RCC 7860 (cell line): ENCODE results near the gene MAGT1.
A peak's percentile ranks its signal among the peaks of the same experiment; 100 is the strongest.
"Not testable (repeated sequence)": the region's sequence is repeated elsewhere in the genome, so short reads cannot be mapped to it uniquely, and the experiment has no call there.

Experiments used
- DNase-seq: peaks from one replicate; pipeline ENCODE4 v3.0.0-alpha.2; 2015; ENCODE audit warnings: low spot score
- FAIRE-seq: peaks from 2 replicates; lab custom pipeline; 2012; peaks lifted over from hg19 to GRCh38; lab: Jason Lieb, UNC

Gene MAGT1

DNA sequence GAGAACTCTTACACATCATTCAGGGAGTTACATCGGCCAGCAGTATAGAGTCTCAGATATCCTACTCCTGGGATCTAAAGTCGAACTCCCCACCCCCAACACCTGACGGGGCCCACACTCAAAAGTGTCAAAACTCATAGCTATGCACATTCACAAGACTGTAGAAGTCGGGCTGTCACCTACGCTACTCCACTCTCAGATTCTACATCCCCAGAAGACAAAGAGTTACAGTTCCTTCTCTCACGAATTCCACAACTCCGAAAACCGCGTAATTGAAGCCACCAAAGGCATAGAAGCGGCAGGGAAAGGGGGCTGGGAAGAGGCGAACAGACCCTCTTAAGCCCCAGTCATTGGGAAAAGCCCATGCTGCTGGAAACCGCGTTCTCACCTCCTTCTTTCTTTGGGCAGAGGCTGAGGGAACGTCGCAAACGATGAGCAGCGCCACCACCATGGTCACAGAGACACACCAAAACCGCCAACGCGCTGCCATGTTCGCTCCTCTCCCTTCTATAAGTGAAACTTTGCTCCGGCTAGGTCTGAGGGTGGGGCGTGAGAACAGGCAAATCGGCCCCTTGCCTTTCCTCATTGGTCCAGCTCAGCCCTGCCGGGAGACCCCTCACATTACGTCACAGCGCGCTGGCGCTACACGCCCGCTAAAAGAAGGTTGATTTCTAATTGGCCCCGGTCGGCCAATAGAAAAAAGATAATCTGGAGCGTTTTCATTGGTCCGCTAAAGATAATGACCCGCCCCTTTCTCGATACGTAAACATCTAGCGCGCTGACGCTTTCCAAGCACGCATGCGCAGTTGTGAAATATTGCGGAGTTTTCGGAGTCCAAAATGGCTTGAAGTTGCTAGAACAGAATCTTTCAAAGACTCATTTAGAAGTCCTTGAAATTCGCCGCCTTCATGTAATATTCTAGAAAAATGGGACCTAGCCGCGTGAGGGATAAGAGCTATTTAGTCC is at the start of gene MAGT1:
TSS of gene MAGT1 (minus strand) at position 515 of the 966 bp plus-strand sequence. CDS start at position 490, 25 bp downstream.
- DNase-seq (peak; percentile 93), FAIRE-seq (peak; percentile 97)

DNA sequence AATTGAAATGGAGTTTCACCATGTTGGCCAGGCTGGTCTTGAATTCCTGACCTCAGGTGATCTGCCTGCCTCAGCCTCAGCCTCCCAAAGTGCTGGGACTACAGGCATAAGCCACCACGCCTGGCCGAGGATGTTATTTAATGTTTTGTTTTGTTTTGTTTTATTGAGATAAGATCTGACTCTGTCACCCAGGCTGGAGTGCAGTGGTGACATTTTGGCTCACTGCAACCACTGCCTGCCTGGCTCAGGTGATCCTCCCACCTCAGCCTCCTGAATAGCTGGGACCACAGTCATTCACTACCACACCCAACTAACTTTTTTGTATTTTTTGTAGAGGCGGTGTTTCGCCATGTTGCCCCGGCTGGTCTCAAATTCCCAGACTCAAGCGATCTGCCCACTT is 49.8 kb upstream of the MAGT1 start:
- not testable (repeated sequence) for FAIRE-seq, DNase-seq

DNA sequence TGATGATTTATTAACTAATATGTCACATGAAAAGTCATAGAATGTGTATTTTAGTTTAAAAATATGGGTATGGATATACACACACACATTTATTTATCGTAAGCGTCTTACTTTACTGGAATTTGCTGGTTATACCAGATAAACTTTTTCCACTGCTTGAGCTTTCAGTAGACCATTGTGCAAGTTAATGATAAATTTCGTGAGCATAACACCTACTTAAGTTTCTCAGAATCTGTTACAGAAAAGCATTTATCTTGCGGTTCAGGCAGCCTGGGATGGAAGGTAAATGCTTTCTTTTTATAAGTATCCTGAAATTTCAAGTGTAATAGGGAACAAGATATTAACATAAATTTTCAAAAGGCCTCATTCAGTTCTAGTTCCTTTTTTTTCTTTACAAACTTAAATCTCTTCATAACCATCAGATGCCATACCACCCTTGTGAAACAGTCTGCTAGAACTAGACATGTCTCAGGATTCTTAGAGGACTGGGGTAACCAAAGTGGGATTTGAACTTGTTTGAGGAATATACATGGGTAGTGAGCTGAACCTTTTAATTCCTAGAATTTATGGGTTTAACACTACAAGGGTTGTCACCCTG is 42.9 kb upstream of the MAGT1 start:
- FAIRE-seq (no peak), DNase-seq (no peak)

DNA sequence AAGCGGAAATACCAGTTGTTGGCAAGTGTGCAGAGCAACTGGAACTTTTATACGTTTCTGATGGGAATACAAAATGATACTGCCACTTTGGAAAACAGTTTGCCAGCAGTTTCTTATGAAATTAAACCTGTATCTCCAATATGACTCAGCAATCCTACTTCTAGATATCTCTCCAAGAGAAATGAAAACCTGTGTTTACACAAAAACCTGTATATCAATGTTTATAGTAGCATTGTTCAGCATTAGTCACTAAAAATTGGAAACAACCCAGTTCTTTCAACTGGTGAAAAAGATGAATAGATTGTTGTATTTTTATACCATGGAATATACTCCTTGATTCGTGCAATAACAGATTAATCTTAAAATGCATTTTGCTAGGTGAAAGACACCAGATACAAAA is 42.1 kb upstream of the MAGT1 start:
- DNase-seq: no peak

DNA sequence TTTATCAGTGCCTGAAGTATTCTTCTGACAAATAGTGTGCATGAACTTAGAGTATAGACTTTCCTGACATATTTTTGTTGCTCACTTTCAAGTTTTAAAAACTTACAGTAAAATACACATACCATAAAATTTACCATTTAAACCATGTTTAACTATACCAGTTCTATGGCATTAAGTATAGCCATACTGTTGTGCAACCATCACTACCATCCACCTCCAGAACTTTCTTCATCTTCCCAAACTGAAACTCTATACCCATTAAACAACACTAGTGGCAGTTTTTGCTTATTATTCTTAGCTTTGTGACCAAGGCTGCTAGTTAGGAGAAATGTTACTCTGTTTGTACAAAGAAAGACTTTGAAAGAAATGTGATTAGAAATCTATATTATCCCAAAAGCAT is 41.1 kb upstream of the MAGT1 start:
- DNase-seq (no peak), FAIRE-seq (no peak)

More for the DNA sequence above, 42.1 kb upstream of the MAGT1 start:
- no peak for FAIRE-seq

DNA sequence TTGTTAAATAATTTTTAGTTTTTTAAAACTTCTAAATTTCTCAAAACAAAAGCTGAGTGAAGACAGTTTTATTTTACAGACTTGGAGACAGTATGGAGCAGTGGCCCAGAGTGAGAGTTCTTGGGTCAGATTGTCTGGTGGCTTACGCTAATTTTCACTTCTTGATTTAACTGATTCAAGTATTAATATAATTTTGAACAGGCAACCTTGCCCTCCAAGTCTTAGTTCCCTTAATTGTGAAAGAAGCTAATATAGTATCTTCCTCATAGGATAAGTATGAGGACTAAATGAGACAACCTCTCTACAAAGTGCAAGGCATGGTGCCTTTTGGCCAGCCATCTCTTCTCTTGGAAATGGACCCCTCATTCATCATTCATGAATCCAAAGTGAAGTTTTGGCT is 40.7 kb upstream of the MAGT1 start:
- no peak for FAIRE-seq
- DNase-seq: no peak

DNA sequence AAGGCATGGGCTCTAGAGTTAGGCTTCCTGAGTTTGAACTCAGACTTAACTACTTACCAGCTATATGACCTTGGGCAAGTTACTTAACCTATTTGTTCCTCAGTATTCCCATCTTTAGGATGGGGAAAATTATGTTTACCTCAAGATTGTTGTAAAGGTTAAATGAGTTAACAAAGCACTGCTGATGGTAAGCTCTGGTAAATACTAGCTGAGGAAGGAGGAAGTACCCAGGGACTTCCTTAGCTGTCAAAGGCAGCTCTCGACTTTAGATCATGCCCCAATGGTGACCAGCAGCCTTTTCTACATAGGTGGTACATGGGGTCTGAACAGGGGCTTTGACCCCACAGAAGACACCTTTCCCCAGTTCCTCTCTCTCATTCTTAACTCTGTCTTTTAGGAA is 35.3 kb upstream of the MAGT1 start:
- DNase-seq (no peak), FAIRE-seq (no peak)

DNA sequence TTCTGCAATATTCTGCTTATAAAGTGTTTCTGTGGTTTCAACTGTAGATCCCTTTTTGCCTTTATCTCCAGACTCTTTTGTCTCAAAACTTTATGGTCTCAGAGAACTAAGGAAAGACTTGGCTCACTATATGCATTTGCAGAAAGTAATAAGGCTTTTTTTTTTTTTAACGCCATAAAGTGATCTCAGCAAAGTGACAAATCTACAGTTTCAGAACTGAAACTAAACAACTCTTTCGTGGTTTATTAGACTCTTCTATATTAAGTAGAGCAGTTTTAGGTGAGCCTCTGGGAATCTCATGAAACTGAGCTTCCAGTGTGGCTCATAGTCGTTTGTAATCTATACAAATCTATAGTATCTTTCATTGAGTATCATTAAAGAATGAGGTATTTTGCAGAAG is 30.5 kb upstream of the MAGT1 start:
- DNase-seq (no peak), FAIRE-seq (no peak)

DNA sequence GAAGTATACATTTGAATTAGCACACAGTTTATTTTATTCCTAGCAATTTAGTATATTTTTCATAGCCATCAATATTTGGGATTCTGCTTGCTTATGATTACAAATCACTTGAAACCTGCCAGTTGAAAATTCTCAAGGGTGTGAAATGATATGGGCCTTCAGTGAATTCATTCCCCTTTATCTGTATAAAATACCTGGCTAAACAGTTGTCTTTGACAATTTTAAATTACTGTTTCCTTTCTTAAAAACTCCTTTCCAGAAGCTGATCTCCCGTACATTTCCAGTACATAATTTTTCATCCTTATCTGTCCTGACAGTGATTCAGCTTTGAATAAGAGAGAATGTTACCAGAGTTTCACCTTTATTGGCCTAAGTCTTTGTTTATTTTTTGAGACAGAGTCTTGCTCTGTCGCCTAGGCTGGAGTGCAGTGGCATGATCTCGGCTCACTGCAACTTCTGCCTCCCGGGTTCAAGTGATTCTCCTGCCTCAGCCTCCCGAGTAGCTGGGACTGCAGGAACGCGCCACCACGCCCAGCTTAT is 29.2 kb upstream of the MAGT1 start:
- FAIRE-seq: no peak
- DNase-seq: no peak

DNA sequence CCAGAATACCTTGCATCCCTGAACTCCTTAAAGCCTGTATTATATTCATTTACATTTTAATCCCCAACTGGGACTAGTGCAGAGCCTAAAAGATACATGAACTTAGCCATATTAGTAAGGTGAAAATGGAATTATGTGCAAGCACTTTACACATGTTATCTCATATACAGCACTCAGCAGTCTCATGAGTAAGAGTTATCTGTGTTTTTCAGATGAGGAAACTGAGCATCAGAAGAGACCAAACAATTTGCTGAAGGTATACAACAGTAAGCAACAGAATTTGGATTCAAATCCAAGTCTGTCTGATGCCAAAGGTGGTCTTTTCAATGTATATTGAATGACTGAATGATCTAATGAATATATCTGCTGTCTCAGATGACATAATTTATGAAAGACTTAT is 27.6 kb upstream of the MAGT1 start:
- no peak for FAIRE-seq
- no peak for DNase-seq

DNA sequence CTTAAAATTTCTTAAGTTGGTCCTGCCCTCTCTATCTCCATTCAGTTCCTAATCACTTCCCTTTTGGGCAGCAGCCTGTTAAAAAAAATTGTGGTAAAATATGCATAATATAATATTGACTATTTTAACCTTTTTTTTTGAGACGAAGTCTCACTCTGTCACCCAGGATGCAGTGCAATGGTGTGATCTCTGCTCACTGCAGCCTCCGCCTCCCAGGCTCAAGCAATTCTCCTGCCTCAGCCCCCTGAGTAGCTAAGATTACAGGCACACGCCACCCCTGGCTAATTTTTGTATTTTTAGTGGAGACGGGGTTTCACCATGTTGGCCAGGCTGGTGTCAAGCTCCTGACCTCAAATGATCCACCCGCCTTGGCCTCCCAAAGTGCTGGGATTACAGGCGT is 24.1 kb upstream of the MAGT1 start:
- not testable (repeated sequence) for DNase-seq, FAIRE-seq

DNA sequence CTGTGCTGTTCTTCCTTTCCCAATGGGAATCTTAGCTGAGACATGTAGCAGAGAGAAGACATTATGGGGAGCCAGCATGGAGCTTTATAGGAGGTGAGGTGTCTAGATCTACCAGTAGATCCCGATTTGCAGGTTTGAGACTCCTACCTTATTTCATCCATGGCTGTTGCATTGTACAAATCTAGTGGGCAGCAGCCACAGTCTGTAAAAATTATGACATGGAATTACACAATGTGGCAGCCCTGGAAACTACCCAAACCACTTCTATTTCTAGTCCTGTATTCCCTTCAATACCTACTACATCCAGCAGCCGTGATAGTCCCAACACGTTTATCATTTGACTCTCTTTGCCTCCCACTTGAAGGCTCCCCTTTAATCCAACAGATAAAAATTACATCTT is 23.3 kb upstream of the MAGT1 start:
- no peak for FAIRE-seq
- no peak for DNase-seq

DNA sequence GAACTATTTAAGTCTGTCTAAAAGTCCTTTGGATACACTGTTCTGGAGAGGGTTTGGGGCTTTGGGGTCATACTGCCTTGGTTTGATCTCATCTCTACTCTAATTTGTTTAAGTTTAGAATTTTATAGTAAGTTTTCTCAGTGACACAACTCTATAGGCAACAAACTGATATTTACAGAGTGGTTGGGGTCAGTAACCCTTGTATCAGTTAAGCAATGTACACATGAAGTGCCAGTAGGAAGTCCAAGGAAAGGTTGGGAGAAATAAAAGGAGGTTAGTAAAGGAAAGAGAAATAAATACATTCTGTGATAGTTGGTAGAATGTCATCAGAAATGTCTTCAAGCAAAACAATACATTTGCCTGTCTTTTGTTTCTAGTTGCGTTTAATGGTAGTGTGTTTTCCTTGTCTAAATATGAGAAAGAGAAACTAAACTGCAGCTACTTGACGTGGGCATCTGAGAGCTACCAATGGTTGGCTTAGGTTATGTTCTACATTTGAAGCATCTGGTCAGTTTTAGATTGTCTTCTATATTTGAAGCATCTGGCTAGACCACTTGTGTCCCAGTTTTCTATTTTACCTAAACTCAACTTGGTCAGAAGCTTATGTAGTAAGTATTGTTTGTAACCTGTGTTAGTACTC is 22.2 kb upstream of the MAGT1 start:
- FAIRE-seq (no peak), DNase-seq (no peak)

DNA sequence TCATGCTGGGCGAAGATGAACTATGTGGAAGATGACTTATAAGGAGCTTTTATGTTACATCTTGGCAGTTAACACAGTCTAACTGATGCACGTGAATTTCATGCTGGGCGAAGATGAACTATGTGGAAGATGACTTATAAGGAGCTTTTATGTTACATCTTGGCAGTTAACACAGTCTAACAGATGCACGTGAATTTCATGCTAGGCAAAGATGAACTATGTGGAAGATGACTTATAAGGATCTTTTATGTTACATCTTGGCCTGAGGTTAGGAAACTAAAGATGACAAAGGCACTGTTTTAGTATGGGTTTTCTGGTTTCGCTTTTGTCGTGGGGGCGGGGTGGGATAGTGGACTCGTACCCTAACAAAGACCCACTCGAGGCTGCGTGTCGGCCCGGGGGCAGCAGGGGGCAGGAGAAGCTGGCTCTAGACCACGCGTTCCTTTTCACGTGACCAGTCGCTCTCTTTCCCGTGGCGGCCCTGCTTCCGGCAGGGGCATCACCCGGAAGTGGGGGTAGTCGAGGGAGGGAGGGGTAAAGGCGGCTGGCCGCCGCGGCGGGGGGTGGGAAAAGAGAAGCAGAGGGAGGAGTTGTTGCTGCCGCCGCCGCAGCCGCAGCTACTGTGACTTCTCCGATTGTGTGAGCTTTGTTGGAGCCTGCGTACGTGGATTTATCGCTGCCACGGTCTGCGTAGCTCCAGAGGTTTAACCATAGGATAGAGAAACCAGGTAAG is 15.0 kb upstream of the MAGT1 start, which contains the start of gene ATP7A:
TSS of gene ATP7A (plus strand) at position 586 of the 733 bp plus-strand sequence. CDS start 60,949 bp downstream, outside the sequence.
- peak; percentile 16 for FAIRE-seq

DNA sequence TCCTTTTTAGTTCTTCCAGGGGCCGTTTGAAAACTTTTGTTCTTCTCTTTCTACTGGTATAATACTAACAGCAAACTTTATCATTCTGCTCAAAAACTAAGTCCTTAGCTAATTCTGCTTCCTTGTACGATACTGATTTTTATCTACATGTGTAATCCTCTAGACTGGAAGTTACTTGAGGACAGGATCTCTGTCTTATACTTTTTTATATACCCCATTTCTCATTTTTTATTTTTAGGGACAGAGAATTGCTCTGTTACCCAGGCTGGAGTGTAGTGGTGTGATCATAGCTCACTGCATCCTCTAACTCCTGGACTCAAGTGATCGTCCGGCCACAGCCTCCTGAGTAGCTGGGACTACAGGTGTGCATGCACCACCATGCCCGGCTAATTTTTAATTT is 6.3 kb upstream of the MAGT1 start:
- DNase-seq (no peak), FAIRE-seq (no peak)

More for the DNA sequence above, 15.0 kb upstream of the MAGT1 start, which contains the start of gene ATP7A:
- peak; percentile 80 for DNase-seq

DNA sequence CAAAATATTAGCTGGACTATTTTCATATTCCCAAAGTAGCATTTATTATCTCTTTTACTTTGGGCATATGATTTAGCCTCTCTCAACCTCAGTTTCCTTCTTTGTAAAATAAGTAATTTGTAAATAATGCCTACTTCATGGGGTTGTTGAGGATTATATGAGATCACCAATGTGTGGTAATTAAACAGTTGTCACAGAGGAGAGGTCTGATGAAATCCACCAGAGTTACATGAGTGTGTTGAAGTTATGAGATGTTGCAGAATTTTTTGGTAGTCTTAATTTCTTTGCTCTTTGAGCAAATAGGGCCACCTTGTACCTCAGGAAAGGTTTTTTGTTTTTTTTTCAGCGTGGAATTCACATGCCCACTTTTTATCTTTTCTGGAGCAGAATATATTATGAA is 5.5 kb upstream of the MAGT1 start:
- DNase-seq (no peak), FAIRE-seq (no peak)

DNA sequence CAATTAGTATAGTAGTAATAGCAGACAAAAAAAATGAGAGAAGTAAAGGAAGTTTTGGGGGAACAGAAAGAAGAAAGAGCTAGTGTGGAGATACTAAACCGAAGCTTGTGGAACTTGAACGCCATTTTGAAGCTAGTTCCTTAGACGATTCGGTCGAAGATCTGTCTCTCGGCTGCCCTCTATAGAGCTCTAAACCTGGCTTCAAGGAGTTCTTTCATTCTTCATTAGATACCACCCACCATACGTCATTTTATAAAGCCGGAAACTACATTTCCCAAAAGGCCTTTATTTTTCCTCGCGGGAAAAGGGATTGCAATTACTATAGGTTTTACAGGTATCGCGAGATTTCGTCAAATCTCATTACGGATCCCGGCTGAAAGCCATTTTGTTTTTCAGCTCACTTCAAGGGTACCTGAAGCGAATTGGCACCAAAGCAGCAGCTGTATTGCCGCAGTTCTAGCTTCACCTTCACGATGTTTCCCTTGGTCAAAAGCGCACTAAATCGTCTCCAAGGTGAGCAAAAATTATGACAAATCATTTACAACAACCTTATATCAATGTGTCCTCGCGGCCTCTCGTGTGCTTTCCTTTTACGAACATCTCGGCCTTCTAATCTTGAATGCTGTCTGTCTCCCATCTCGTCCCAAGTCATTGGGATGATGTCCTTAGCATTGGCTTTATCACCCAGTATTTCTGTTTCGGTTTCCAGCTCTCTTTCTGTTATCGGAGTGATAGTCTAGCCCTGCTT is 4.0 kb upstream of the MAGT1 start, which contains the start of gene COX7B:
TSS of gene COX7B (plus strand) at position 388 of the 748 bp plus-strand sequence. CDS start at position 474, 86 bp downstream.
- DNase-seq: peak; percentile 96
- peak; percentile 94 for FAIRE-seq

DNA sequence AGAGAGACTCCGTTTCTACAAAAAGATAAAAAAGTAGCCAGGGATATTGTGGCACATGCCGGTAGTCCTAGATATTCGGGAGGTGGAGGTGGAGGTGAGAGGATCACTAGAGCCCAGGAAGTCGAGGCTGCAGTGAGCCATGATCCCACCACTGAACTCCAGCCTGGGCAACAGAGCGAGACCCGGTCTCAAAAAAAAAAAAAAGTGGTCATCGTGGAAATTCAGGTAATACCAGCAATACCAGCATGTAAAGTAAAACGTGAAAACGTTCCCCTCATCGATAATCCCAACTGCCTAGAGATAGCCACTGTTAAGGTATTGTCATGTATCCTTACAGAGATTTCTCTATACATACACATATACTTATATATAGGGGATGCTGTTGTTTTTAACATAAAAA is 1.5 kb downstream of the MAGT1 start:
- DNase-seq (no peak), FAIRE-seq (no peak)

DNA sequence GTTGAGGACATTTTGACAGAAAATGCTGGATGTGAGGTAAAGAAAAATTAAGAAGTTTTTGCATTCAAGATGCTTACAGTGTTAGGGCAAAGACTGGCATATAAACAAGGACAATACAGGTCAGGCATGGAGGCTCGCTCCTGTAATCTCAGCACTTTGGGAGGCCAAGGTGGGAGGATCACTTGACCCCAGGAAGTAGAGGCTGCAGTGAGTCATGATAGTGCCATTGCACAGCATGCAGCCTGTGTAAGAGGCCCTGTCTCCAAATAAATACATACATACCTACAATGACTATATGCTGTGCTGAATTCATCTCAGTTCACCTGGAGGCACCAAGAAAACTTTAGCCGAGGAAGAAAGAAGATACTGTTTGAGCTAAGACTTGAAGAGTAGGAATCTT is 2.3 kb downstream of the MAGT1 start:
- no peak for DNase-seq

DNA sequence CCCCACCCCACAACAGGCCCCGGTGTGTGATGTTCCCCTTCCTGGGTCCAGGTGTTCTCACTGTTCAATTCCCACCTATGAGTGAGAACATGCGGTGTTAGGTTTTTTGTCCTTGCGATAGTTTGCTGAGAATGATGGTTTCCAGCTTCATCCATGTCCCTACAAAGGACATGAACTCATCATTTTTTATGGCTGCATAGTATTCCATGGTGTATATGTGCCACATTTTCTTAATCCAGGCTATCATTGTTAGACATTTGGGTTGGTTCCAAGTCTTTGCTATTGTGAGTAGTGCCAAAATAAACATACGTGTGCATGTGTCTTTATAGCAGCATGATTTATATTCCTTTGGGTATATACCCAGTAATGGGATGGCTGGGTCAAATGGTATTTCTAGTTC is 13.8 kb downstream of the MAGT1 start:
- not testable (repeated sequence) for DNase-seq, FAIRE-seq

More for the DNA sequence above, 2.3 kb downstream of the MAGT1 start:
- no peak for FAIRE-seq
